Dedifferentiated amniotic fluid mesenchymal stem cell (primary cell): ENCODE data around the gene PIGN.

Experiments
- DNase-seq: peaks from one replicate; pipeline ENCODE4 v3.0.0-alpha.2; 2016; ENCODE audit errors: extremely low spot score

Gene PIGN

GRCh38 chr18:62186774-62187542 lies at the start of gene PIGN, which contains the start of gene RELCH:
Gene PIGN (minus strand): TSS chr18:62187056. CDS start chr18:62161353, 25,703 bp downstream.
Gene RELCH (plus strand): TSS chr18:62187255. CDS start chr18:62187506, 251 bp downstream.
- peak; percentile 100 for DNase-seq

- DNase-seq: no peak
These were observed 49.4 kb upstream of the PIGN start for GRCh38 chr18:62236252-62236651.

- DNase-seq: no peak
These were observed 39.2 kb upstream of the PIGN start for GRCh38 chr18:62226047-62226446.

- no peak for DNase-seq
These were observed 37.4 kb upstream of the PIGN start for GRCh38 chr18:62224229-62224628.

GRCh38 chr18:62214790-62215189 lies 27.9 kb upstream of the PIGN start:
- no peak for DNase-seq

GRCh38 chr18:62211325-62211828 lies 24.5 kb upstream of the PIGN start:
- DNase-seq: no peak

- DNase-seq: no peak
These were observed 23.3 kb upstream of the PIGN start for GRCh38 chr18:62210138-62210537.

- no peak for DNase-seq
These were observed 22.2 kb upstream of the PIGN start for GRCh38 chr18:62209046-62209445.

- no peak for DNase-seq
These were observed 19.7 kb upstream of the PIGN start for GRCh38 chr18:62206593-62206992.

GRCh38 chr18:62205824-62206223 lies 19.0 kb upstream of the PIGN start:
- no peak for DNase-seq

GRCh38 chr18:62201870-62202269 lies 15.0 kb upstream of the PIGN start:
- no peak for DNase-seq

GRCh38 chr18:62200121-62200914 lies 13.5 kb upstream of the PIGN start:
- DNase-seq: no peak

GRCh38 chr18:62199629-62200028 lies 12.8 kb upstream of the PIGN start:
- no peak for DNase-seq

- DNase-seq: no peak
These were observed 11.4 kb upstream of the PIGN start for GRCh38 chr18:62198259-62198658.

- no peak for DNase-seq
These were observed 10.1 kb upstream of the PIGN start for GRCh38 chr18:62196980-62197379.

- DNase-seq: no peak
These were observed 9.2 kb upstream of the PIGN start for GRCh38 chr18:62196079-62196478.

- DNase-seq: no peak
These were observed 2.4 kb upstream of the PIGN start for GRCh38 chr18:62189208-62189607.

GRCh38 chr18:62187543-62188510 lies 971 bp upstream of the PIGN start:
- peak; percentile 33 for DNase-seq

GRCh38 chr18:62186499-62186773 lies 420 bp downstream of the PIGN start:
- DNase-seq: no peak

GRCh38 chr18:62183578-62184195 lies 3.2 kb downstream of the PIGN start:
- peak; percentile 76 for DNase-seq

GRCh38 chr18:62182220-62182619 lies 4.6 kb downstream of the PIGN start:
- DNase-seq: no peak
